Measurements from ENCODE around the gene NPAP1. TPM values are rescaled to one million over a fixed set of nuclear protein-coding genes. Genes with fewer than 3 reads are reported as not detected.
"Not testable (repeated sequence)": the region's sequence is repeated elsewhere in the genome, so short reads cannot be mapped to it uniquely, and the experiment has no call there.

NPAP1 gene
- total and polyA plus RNA-seq, 7 donors = not detected

- H3K27ac ChIP-seq = no peak overlapping the region
- intact Hi-C loops (cut with DNase I) = no loop called here
- no peaks in the 10 kb centered on the region for H3K36me3 ChIP-seq (ENCODE audit: insufficient read depth in 1 of 2, low read depth in 1 of 2)
- H3K4me1 ChIP-seq = no peaks in the 10 kb centered on the region
- no peak overlapping the region for H3K4me3 ChIP-seq
- H3K27me3 ChIP-seq (ENCODE audit: insufficient read depth in 3 of 3, low read length in 2 of 3) = no peaks in the 10 kb centered on the region
- DNase-seq (no peak), ATAC-seq (no peak)
- H3K9me3 ChIP-seq = no peaks in the 10 kb centered on the region
- TF ChIP-seq, protein P1, sequence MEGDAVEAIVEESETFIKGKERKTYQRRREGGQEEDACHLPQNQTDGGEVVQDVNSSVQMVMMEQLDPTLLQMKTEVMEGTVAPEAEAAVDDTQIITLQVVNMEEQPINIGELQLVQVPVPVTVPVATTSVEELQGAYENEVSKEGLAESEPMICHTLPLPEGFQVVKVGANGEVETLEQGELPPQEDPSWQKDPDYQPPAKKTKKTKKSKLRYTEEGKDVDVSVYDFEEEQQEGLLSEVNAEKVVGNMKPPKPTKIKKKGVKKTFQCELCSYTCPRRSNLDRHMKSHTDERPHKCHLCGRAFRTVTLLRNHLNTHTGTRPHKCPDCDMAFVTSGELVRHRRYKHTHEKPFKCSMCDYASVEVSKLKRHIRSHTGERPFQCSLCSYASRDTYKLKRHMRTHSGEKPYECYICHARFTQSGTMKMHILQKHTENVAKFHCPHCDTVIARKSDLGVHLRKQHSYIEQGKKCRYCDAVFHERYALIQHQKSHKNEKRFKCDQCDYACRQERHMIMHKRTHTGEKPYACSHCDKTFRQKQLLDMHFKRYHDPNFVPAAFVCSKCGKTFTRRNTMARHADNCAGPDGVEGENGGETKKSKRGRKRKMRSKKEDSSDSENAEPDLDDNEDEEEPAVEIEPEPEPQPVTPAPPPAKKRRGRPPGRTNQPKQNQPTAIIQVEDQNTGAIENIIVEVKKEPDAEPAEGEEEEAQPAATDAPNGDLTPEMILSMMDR (IDR thresholded peaks at IDR 0.05) = no peak
- 60 to 61% (median 61%) methylated on average over 7 of the region's 7 CpGs for WGBS, 3 donors
Measured at GRCh38 chr15:24659622-24660021, 16.0 kb upstream of the NPAP1 start.

- H3K9me3 ChIP-seq = no peaks in the 10 kb centered on the region
- DNase-seq (no peak), ATAC-seq (no peak)
- intact Hi-C loops (cut with DNase I) = no loop called here
- TF ChIP-seq, protein P1 (IDR thresholded peaks at IDR 0.05) = no peak
- no peak overlapping the region for H3K4me3 ChIP-seq
- no peak overlapping the region for H3K27ac ChIP-seq
- no peaks in the 10 kb centered on the region for H3K36me3 ChIP-seq (ENCODE audit: insufficient read depth in 1 of 2, low read depth in 1 of 2)
- H3K4me1 ChIP-seq = no peaks in the 10 kb centered on the region
- no peaks in the 10 kb centered on the region for H3K27me3 ChIP-seq (ENCODE audit: insufficient read depth in 3 of 3, low read length in 2 of 3)
- 47 to 61% (median 58%) methylated on average over 1 of the region's 1 CpG for WGBS, 3 donors
Measured at GRCh38 chr15:24662991-24663390, 12.6 kb upstream of the NPAP1 start.

DNA sequence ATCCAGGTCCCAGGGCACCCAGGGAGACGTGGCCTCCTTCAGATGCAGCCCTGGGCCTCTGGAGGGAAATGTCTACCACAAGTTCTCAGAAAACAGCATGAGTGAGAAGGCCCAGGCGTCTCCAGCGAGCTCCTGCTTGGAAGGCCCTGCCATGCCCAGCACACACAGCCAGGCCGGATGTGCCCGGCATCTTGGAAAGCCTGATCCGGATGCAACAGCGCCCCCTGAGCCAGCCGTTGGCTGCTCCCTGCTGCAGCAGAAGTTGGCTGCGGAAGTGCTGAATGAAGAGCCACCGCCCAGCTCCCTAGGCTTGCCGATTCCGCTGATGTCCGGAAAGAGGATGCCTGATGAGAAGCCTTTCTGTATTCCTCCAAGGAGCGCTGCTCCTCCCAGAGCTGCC, 856 bp downstream of the NPAP1 start:
- no peak overlapping the region for H3K27ac ChIP-seq
- H3K9me3 ChIP-seq = no peaks in the 10 kb centered on the region
- no peaks in the 10 kb centered on the region for H3K36me3 ChIP-seq (ENCODE audit: insufficient read depth in 1 of 2, low read depth in 1 of 2)
- ATAC-seq (no peak), DNase-seq (no peak)
- no peak overlapping the region for H3K4me3 ChIP-seq
- intact Hi-C loops (cut with DNase I) = no loop called here
- TF ChIP-seq, protein P1 (IDR thresholded peaks at IDR 0.05) = no peak
- 87 to 91% (median 91%) methylated on average over 13 to 14 of the region's 14 CpGs for WGBS, 3 donors
- H3K27me3 ChIP-seq (ENCODE audit: insufficient read depth in 3 of 3, low read length in 2 of 3) = no peaks in the 10 kb centered on the region
- H3K4me1 ChIP-seq = no peaks in the 10 kb centered on the region

- no peaks in the 10 kb centered on the region for H3K36me3 ChIP-seq (ENCODE audit: insufficient read depth in 1 of 2, low read depth in 1 of 2)
- H3K27ac ChIP-seq = no peak overlapping the region
- intact Hi-C loops (cut with DNase I) = no loop called here
- no peaks in the 10 kb centered on the region for H3K4me1 ChIP-seq
- H3K27me3 ChIP-seq (ENCODE audit: insufficient read depth in 3 of 3, low read length in 2 of 3) = no peaks in the 10 kb centered on the region
- ATAC-seq = no peak
- WGBS, 3 donors = 38 to 46% (median 44%) methylated on average over 1 of the region's 1 CpG
- no peaks in the 10 kb centered on the region for H3K9me3 ChIP-seq
- no peak for DNase-seq
- H3K4me3 ChIP-seq = no peak overlapping the region
- TF ChIP-seq, protein P1 (IDR thresholded peaks at IDR 0.05) = no peak
Measured at GRCh38 chr15:24678485-24678884, 2.9 kb downstream of the NPAP1 start.

GRCh38 chr15:24682002-24682401, 6.4 kb downstream of the NPAP1 start:
- Histone ChIP-seq H3K27me3 (ENCODE audit: insufficient read depth in 3 of 3, low read length in 2 of 3) (no peaks in the 10 kb centered on the region), H3K4me3 (no peak overlapping the region), H3K27ac (no peak overlapping the region), H3K36me3 (ENCODE audit: insufficient read depth in 1 of 2, low read depth in 1 of 2) (no peaks in the 10 kb centered on the region), H3K9me3 (no peaks in the 10 kb centered on the region), H3K4me1 (no peaks in the 10 kb centered on the region)
- WGBS, 3 donors = 59 to 66% (median 60%) methylated on average over 3 of the region's 3 CpGs
- TF ChIP-seq, protein P1 (IDR thresholded peaks at IDR 0.05) = no peak
- intact Hi-C loops (cut with DNase I) = no loop called here
- ATAC-seq = no peak
- no peak for DNase-seq

GRCh38 chr15:24682905-24683304, 7.3 kb downstream of the NPAP1 start:
- 85 to 92% (median 87%) methylated on average over 4 of the region's 4 CpGs for WGBS, 3 donors
- intact Hi-C loops (cut with DNase I); ATAC-seq: not testable (repeated sequence)

More at GRCh38 chr15:24682905-24683304, 7.3 kb downstream of the NPAP1 start:
- H3K4me1 ChIP-seq; H3K9me3 ChIP-seq; H3K27ac ChIP-seq; H3K36me3 ChIP-seq (ENCODE audit: insufficient read depth in 1 of 2, low read depth in 1 of 2); H3K4me3 ChIP-seq; H3K27me3 ChIP-seq (ENCODE audit: insufficient read depth in 3 of 3, low read length in 2 of 3); DNase-seq: not testable (repeated sequence)

All from psoas muscle (tissue), 8 donors.